ENCODE measurements around the gene GASK1B.

DNA sequence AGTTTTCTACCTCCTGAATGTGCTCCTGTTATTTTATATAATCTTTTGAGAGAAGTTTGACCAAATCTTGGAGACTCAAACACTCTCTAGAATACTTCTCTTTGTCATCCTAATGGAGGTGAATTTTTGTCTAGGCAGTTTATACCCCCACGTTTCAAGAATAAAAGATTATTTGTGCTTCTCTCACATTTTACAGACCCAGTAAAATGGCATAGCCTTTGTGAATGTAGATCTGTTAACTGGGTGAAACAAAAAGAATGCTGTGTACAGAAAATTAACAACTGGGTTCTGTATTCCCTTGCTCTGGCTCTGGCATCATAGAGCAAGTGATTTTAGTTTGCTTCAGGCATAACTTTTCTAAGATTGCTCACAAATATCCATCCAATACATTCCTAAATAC is 26.1 kb downstream of the GASK1B start:
- TF ChIP-seq, protein P1, sequence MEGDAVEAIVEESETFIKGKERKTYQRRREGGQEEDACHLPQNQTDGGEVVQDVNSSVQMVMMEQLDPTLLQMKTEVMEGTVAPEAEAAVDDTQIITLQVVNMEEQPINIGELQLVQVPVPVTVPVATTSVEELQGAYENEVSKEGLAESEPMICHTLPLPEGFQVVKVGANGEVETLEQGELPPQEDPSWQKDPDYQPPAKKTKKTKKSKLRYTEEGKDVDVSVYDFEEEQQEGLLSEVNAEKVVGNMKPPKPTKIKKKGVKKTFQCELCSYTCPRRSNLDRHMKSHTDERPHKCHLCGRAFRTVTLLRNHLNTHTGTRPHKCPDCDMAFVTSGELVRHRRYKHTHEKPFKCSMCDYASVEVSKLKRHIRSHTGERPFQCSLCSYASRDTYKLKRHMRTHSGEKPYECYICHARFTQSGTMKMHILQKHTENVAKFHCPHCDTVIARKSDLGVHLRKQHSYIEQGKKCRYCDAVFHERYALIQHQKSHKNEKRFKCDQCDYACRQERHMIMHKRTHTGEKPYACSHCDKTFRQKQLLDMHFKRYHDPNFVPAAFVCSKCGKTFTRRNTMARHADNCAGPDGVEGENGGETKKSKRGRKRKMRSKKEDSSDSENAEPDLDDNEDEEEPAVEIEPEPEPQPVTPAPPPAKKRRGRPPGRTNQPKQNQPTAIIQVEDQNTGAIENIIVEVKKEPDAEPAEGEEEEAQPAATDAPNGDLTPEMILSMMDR (IDR thresholded peaks at IDR 0.05; ENCODE audit: low read depth, low read length) = no peak
- no peak for TF ChIP-seq EZH2phosphoT487 (IDR thresholded peaks at IDR 0.05; ENCODE audit: low read depth)
